Measurements from ENCODE around the gene GORASP1. TPM values are rescaled to one million over a fixed set of nuclear protein-coding genes. Genes with fewer than 3 reads are reported as not detected.

Gene GORASP1
- total and polyA plus RNA-seq, 10 donors, result 20.6 to 74.5 (median 62.2) TPM

DNA sequence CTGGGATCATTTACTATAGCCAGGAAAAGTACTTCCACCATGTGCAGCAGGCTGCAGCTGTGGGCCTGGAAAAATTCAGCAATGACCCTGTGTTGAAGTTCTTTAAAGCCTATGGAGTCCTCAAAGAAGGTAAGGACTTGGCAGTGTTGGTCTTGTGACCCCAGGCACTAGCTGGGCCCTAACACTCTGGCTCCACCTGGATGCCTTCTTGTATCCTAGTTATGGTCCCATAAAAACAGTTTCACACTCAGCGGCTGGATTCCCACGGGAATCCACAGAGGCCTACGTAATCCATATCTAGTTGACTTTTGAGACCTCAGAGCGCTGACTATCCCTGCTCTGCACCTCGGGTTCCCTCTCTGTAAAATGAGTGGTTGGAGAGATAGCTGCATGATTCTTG, 1.7 kb upstream of the GORASP1 start:
- Histone ChIP-seq H3K27me3 (replicated peaks in 1 of 7) (no peaks in the 10 kb centered on the region), H3K4me1 (peaks cover 12 to 50% (median 44%) of the 10 kb centered on the region in 6 donors), H3K27ac (peak overlapping the region in 4 of 8 donors; percentile 90 to 94 (median 93)), H3K4me3 (no peak overlapping the region), H3K36me3 (peaks cover 0 to 28% (median 0%) of the 10 kb centered on the region in 6 donors), H3K9me3 (no peaks in the 10 kb centered on the region)
- intact Hi-C loops (cut with DNase I; ENCODE audit: low total_unique reads), result loop anchor here (10.0 kb wide), 1 partner anchor 186 kb away; no protein-coding TSS in a partner anchor
- no peak for DNase-seq
- TF ChIP-seq POLR2A (IDR thresholded peaks at IDR 0.05), result no peak
- TF ChIP-seq POLR2AphosphoS5 (IDR thresholded peaks at IDR 0.05), result no peak
- TF ChIP-seq, protein P1, sequence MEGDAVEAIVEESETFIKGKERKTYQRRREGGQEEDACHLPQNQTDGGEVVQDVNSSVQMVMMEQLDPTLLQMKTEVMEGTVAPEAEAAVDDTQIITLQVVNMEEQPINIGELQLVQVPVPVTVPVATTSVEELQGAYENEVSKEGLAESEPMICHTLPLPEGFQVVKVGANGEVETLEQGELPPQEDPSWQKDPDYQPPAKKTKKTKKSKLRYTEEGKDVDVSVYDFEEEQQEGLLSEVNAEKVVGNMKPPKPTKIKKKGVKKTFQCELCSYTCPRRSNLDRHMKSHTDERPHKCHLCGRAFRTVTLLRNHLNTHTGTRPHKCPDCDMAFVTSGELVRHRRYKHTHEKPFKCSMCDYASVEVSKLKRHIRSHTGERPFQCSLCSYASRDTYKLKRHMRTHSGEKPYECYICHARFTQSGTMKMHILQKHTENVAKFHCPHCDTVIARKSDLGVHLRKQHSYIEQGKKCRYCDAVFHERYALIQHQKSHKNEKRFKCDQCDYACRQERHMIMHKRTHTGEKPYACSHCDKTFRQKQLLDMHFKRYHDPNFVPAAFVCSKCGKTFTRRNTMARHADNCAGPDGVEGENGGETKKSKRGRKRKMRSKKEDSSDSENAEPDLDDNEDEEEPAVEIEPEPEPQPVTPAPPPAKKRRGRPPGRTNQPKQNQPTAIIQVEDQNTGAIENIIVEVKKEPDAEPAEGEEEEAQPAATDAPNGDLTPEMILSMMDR (IDR thresholded peaks at IDR 0.05 in 8 of 11, conservative IDR thresholded peaks at IDR 0.05 in 3 of 11), result no peak
- WGBS, 5 donors, result 93 to 98% (median 94%) methylated on average over 5 of the region's 5 CpGs

DNA sequence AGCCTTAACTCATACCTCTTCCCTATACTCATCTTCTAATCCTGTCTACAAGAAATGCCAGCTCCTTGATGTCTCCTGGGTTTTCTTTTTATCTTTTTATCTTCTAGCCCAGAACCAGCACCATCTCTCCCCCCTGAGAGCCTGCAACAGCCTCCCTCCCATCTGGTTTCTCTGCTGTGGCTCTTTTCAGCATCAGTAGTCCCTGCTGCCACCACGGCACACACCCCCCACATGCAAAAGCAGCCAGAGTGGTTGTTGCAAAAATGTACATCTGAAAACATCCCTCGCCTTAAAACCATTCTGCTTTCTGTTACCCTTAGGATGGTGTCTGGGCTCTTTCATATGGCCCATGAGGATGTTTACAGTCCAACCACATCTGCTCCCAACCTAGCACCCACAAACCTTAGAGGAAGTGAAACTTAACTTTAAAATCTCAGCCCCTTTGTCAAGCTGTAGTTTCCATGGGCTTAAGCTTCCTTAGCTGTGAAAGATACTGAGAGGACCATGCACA, 828 bp upstream of the GORASP1 start:
- peak in 2 of 3 donors; percentile 32 to 87 for TF ChIP-seq POLR2AphosphoS5 (IDR thresholded peaks at IDR 0.05)
- TF ChIP-seq POLR2A (IDR thresholded peaks at IDR 0.05), result peak in 1 of 3 donors; percentile 36
- TF ChIP-seq, protein P1 (IDR thresholded peaks at IDR 0.05 in 8 of 11, conservative IDR thresholded peaks at IDR 0.05 in 3 of 11), result no peak
- Histone ChIP-seq H3K27me3 (replicated peaks in 1 of 7) (no peaks in the 10 kb centered on the region), H3K36me3 (peaks cover 0 to 29% (median 0%) of the 10 kb centered on the region in 6 donors), H3K4me3 (peak overlapping the region; percentile 74 to 97 (median 84)), H3K9me3 (no peaks in the 10 kb centered on the region), H3K27ac (peak overlapping the region; percentile 82 to 94 (median 92)), H3K4me1 (peaks cover 12 to 58% (median 49%) of the 10 kb centered on the region in 6 donors)
- intact Hi-C loops (cut with DNase I; ENCODE audit: low total_unique reads), result loop anchor here (10.0 kb wide), 1 partner anchor 187 kb away; no protein-coding TSS in a partner anchor
- no peak for DNase-seq
- WGBS, 5 donors, result 11 to 29% (median 24%) methylated on average over 2 of the region's 2 CpGs

DNA sequence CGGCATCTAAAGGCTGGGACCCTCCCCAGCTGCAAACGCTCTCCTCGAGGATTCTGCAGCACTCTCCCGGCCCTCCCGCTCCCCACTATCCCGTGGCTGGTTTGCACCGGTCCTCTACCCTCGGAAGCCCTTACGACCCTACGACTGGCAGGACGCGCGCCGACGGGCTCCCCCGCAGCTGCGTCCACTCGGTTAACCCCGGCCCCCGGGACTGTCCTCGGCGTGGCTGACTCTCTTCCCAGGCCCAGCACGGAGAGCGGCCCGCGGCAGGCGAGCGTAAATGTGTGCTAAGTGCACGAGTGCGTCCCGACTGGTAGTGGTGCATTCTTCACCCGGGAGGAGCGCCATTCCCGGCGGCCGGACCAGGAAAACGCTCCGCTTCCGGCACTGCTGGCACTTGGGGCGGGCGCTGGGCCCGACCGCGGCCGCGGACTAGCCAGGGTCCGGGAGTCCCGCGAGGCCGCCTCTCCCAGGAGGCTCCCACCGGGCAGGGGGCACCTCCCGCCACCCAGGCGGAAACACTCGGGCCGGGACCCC, 508 bp downstream of the GORASP1 start:
- Histone ChIP-seq H3K27me3 (replicated peaks in 1 of 7) (no peaks in the 10 kb centered on the region), H3K36me3 (peaks cover 0 to 35% (median 0%) of the 10 kb centered on the region in 6 donors), H3K9me3 (no peaks in the 10 kb centered on the region), H3K27ac (peak overlapping the region; percentile 82 to 94 (median 92)), H3K4me1 (peaks cover 12 to 72% (median 55%) of the 10 kb centered on the region in 6 donors), H3K4me3 (peak overlapping the region; percentile 74 to 97 (median 84))
- intact Hi-C loops (cut with DNase I; ENCODE audit: low total_unique reads), result loop anchor here (10.0 kb wide), 1 partner anchor 188 kb away; no protein-coding TSS in a partner anchor
- no peak for TF ChIP-seq POLR2AphosphoS5 (IDR thresholded peaks at IDR 0.05)
- TF ChIP-seq POLR2A (IDR thresholded peaks at IDR 0.05), result peak in 1 of 3 donors; percentile 14
- WGBS, 5 donors, result 0 to 1% (median 1%) methylated on average over 36 to 55 of the region's 55 CpGs
- no peak for DNase-seq

DNA sequence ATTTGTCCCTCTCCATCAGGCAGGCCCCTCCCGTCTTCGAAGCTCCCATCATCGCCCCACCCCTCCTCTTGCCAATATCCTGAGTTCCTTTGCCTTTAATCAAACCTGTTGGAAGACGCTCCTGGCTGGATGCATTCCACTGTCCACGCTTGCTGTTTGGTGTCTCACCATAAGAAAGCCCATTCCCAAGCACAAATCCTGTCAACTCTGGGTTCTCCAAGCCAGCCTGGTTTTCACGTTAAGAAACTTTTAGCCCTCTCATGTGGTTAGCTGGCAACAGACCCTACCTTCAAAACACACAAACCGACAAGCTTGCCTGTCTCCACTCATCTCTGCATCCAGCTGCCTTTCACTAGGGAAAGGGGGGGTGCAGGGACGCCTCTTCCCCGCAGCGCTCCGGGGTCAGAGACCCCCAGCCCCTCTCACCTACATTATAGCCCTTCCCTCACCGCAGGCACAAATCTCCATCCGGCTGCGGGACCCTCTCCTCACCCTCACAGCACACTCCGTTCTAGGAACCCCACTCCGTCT, 1.1 kb downstream of the GORASP1 start:
- H3K4me3 ChIP-seq, result peak overlapping the region; percentile 74 to 97 (median 84)
- H3K4me1 ChIP-seq, result peaks cover 14 to 78% (median 58%) of the 10 kb centered on the region in 6 donors
- H3K36me3 ChIP-seq, result peaks cover 0 to 34% (median 0%) of the 10 kb centered on the region in 6 donors
- no peak for DNase-seq
- intact Hi-C loops (cut with DNase I; ENCODE audit: low total_unique reads), result loop anchor here (10.0 kb wide), 1 partner anchor 188 kb away; no protein-coding TSS in a partner anchor
- peak overlapping the region in 6 of 8 donors; percentile 82 to 94 (median 93) for H3K27ac ChIP-seq
- H3K9me3 ChIP-seq, result no peaks in the 10 kb centered on the region
- TF ChIP-seq POLR2A (IDR thresholded peaks at IDR 0.05), result no peak
- TF ChIP-seq, protein P1 (IDR thresholded peaks at IDR 0.05 in 8 of 11, conservative IDR thresholded peaks at IDR 0.05 in 3 of 11), result no peak
- TF ChIP-seq POLR2AphosphoS5 (IDR thresholded peaks at IDR 0.05), result no peak
- 24 to 26% (median 24%) methylated on average over 16 of the region's 16 CpGs for WGBS, 5 donors
- no peaks in the 10 kb centered on the region for H3K27me3 ChIP-seq (replicated peaks in 1 of 7)

Data from spleen (tissue), 11 donors.